DND-41 (cell line): ENCODE data around the gene SIN3B.

Experiments
- ATAC-seq: fragments of 200-7000 bp; cut with Tn5 transposase; 3 replicates; pipeline ENCODE4 v1.9.1; 2021; ENCODE audit warnings: low read depth; ENCODE audit not compliant: insufficient read depth
- DNase-seq: peaks from one replicate; pipeline ENCODE4 v3.0.0-alpha.2; 2020
- H2AFZ ChIP-seq: 2 replicates; pipeline ENCODE4 v1.6.0; 2012; ENCODE audit warnings: low read depth, low read length
- H3K27ac ChIP-seq: 2 replicates; pipeline ENCODE4 v1.5.1; 2012; ENCODE audit warnings: low read length, inconsistent platforms
- H3K27me3 ChIP-seq: fragments of 200-600 bp; sonication (generic); 2 replicates; pipeline ENCODE4 v1.6.0; 2012; ENCODE audit warnings: low read length, mild to moderate bottlenecking, inconsistent platforms; ENCODE audit not compliant: insufficient read depth, poor library complexity
- H3K36me3 ChIP-seq: 2 replicates; pipeline ENCODE4 v1.5.1; 2012; ENCODE audit warnings: low read length, inconsistent platforms; ENCODE audit not compliant: insufficient read depth
- H3K4me1 ChIP-seq: 2 replicates; pipeline ENCODE4 v1.5.1; 2012; ENCODE audit warnings: mild to moderate bottlenecking, low read length; ENCODE audit not compliant: insufficient read depth
- H3K4me2 ChIP-seq: 2 replicates; pipeline ENCODE4 v1.6.0; 2012; ENCODE audit warnings: mild to moderate bottlenecking, moderate library complexity, low read length, inconsistent platforms; ENCODE audit not compliant: insufficient read depth
- H3K4me3 ChIP-seq, 2 experiments: fragments of 200-600 bp in 1 of 2; shearing (Covaris generic) in 1 of 2; 2 replicates each; pipeline ENCODE4 v1.5.1; 2012 to 2016; ENCODE audit warnings: inconsistent platforms in 2 of 2, low read length in 2 of 2, mild to moderate bottlenecking in 2 of 2, low read depth in 1 of 2, moderate library complexity in 1 of 2
- H3K79me2 ChIP-seq: 2 replicates; pipeline ENCODE4 v1.6.0; 2012; ENCODE audit warnings: low read length, inconsistent platforms; ENCODE audit not compliant: insufficient read depth
- H3K9ac ChIP-seq: 2 replicates; pipeline ENCODE4 v1.6.0; 2012; ENCODE audit warnings: low read depth, mild to moderate bottlenecking, inconsistent platforms, low read length, moderate library complexity
- H3K9me3 ChIP-seq: 2 replicates; pipeline ENCODE4 v1.5.1; 2012; ENCODE audit warnings: low read length, moderate library complexity, mild to moderate bottlenecking, inconsistent platforms; ENCODE audit not compliant: insufficient read depth, severe bottlenecking
- H4K20me1 ChIP-seq: 2 replicates; pipeline ENCODE4 v1.6.0; 2012; ENCODE audit warnings: low read length; ENCODE audit not compliant: insufficient read depth
- EZH2 ChIP-seq: IDR thresholded peaks from 3 replicates; pipeline ENCODE4 v1.6.1; 2012; ENCODE audit warnings: borderline replicate concordance, low read depth, mild to moderate bottlenecking, moderate library complexity, low read length, inconsistent platforms; ENCODE audit not compliant: severe bottlenecking
- TF ChIP-seq, protein P1 (sequence below): IDR thresholded peaks from 2 replicates; pipeline ENCODE4 v1.5.1; 2012; ENCODE audit warnings: borderline replicate concordance, low read length, moderate library complexity, mild to moderate bottlenecking; ENCODE audit not compliant: poor library complexity, severe bottlenecking; ENCODE audit errors: extremely low read depth

SIN3B gene

DNA sequence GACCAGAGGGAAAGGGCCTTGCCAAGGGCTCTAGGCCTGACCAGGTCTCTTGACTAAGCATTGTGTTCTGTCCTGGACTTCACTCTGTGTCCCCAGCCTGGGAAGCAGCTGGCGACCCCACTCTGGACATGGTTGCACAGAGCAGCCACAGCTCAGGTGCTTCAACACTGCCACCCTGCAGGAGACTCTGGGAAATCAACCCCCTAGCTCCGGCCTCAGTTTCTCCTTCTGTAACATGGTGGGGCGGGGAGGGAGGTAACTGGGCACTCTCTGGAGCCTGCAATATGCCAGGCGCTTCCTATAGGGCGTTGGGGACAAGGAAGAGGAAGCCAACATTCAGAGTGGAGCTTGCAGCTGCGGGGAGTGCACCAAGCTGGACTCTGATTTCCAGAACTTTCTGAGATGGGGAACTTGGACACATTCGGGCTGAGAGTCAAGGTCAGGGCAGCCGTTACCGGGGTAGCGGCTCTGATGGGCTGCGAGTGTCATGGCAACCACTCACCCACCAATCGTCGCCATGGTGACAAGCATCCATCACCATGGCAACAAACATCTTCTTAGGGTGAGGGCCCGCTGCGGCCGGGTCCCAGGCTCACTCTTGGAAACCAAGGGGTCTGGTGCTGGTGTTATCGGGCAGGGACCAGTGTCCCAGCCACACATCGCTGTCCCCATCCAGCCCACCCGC, 72.4 kb downstream of the SIN3B start:
- no peak overlapping the region for H3K27ac ChIP-seq
- no peak overlapping the region for H2AFZ ChIP-seq
- H3K4me3 ChIP-seq: no peak overlapping the region
- H3K4me1 ChIP-seq: no peaks in the 10 kb centered on the region
- no peaks in the 10 kb centered on the region for H3K79me2 ChIP-seq
- no peaks in the 10 kb centered on the region for H3K9me3 ChIP-seq
- DNase-seq: no peak
- H4K20me1 ChIP-seq: no peaks in the 10 kb centered on the region; the same call in 1 of the 2 replicates
- no peak overlapping the region for H3K4me2 ChIP-seq
- ATAC-seq: no peak
- no peaks in the 10 kb centered on the region for H3K36me3 ChIP-seq
- H3K9ac ChIP-seq: no peak overlapping the region
- no peaks in the 10 kb centered on the region for H3K27me3 ChIP-seq
- no peak for TF ChIP-seq EZH2
- TF ChIP-seq, protein P1, sequence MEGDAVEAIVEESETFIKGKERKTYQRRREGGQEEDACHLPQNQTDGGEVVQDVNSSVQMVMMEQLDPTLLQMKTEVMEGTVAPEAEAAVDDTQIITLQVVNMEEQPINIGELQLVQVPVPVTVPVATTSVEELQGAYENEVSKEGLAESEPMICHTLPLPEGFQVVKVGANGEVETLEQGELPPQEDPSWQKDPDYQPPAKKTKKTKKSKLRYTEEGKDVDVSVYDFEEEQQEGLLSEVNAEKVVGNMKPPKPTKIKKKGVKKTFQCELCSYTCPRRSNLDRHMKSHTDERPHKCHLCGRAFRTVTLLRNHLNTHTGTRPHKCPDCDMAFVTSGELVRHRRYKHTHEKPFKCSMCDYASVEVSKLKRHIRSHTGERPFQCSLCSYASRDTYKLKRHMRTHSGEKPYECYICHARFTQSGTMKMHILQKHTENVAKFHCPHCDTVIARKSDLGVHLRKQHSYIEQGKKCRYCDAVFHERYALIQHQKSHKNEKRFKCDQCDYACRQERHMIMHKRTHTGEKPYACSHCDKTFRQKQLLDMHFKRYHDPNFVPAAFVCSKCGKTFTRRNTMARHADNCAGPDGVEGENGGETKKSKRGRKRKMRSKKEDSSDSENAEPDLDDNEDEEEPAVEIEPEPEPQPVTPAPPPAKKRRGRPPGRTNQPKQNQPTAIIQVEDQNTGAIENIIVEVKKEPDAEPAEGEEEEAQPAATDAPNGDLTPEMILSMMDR: no peak

DNA sequence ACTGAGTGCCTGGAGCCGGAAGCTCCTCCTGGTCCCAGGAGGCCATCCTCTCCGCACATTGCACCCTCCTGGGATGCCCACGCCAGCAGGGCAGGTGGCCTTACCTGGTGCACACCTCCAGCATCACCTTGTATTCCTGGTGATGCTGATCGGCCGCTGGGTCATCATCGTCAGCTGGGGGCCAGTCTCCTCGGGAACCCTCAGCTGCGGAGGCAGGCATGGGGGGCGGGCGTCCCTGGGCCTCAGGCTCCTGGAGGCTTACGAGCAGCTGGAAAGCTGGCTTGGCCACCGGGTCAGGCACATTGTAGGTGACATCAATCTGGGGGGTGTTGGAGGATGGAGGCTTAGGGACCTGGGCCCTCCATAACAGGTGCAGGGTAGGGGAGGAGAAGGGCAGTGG, 73.3 kb downstream of the SIN3B start:
- H3K9me3 ChIP-seq: no peaks in the 10 kb centered on the region
- H3K27ac ChIP-seq: no peak overlapping the region

DNA sequence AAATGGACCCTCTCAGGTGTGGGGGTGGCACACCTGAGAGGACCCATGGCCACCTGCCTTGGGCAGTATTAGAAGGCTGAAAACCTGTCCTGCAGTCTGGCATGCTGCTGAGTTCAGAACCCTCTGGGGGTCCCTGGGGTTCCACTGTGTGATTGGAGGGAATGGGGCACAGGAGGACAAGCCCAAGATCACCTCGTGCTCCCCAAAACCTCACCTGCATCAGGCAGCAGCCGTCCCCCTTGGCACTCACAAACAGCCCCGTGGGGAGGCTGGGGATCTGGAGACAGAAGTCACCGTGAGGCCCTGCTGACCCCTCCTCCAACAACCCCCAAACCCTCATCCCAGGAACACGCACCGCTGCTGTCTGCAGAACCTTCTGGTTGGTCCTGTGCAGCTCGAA, 74.1 kb downstream of the SIN3B start:
- H3K27ac ChIP-seq: no peak overlapping the region
- H3K4me1 ChIP-seq: no peaks in the 10 kb centered on the region
- no peaks in the 10 kb centered on the region for H3K36me3 ChIP-seq
- H3K9me3 ChIP-seq: no peaks in the 10 kb centered on the region
- H3K79me2 ChIP-seq: no peaks in the 10 kb centered on the region
- H3K27me3 ChIP-seq: no peaks in the 10 kb centered on the region
- TF ChIP-seq, protein P1: no peak
- TF ChIP-seq EZH2: no peak
- ATAC-seq (no peak), DNase-seq (no peak)
- no peak overlapping the region for H2AFZ ChIP-seq
- H3K4me3 ChIP-seq: no peak overlapping the region
- no peak overlapping the region for H3K4me2 ChIP-seq
- no peak overlapping the region for H3K9ac ChIP-seq
- H4K20me1 ChIP-seq: no peaks in the 10 kb centered on the region; the same call in 1 of the 2 replicates

More for the DNA sequence above, 73.3 kb downstream of the SIN3B start:
- DNase-seq (no peak), ATAC-seq (no peak)
- no peak overlapping the region for H3K9ac ChIP-seq
- no peaks in the 10 kb centered on the region for H3K36me3 ChIP-seq
- TF ChIP-seq EZH2: no peak
- TF ChIP-seq, protein P1: no peak
- no peaks in the 10 kb centered on the region for H3K79me2 ChIP-seq
- H3K4me1 ChIP-seq: no peaks in the 10 kb centered on the region
- H4K20me1 ChIP-seq: no peaks in the 10 kb centered on the region; the same call in 1 of the 2 replicates
- H3K4me3 ChIP-seq: no peak overlapping the region
- H3K4me2 ChIP-seq: no peak overlapping the region
- no peaks in the 10 kb centered on the region for H3K27me3 ChIP-seq
- H2AFZ ChIP-seq: no peak overlapping the region
